HT-29 (cell line): ENCODE data around the gene PYCR2. TPM values are rescaled to one million over a fixed set of nuclear protein-coding genes. Genes with fewer than 3 reads are reported as not detected.
"Not testable (repeated sequence)": the region's sequence is repeated elsewhere in the genome, so short reads cannot be mapped to it uniquely, and the experiment has no call there.

Source experiments
- DNase-seq: peaks from one replicate; pipeline ENCODE4 v3.0.0-alpha.2; 2015; ENCODE audit warnings: low spot score
- total RNA-seq: library from RNA; depleted of rRNA; stranded (reverse); fragments of >200 nt; shearing (Covaris generic); gene quantifications from 2 replicates; pipeline ENCODE4 v1.2.3, GENCODE V29; 2014

PYCR2 gene
- total RNA-seq, 1 experiment from 2014 or later = 60.6 TPM

DNA sequence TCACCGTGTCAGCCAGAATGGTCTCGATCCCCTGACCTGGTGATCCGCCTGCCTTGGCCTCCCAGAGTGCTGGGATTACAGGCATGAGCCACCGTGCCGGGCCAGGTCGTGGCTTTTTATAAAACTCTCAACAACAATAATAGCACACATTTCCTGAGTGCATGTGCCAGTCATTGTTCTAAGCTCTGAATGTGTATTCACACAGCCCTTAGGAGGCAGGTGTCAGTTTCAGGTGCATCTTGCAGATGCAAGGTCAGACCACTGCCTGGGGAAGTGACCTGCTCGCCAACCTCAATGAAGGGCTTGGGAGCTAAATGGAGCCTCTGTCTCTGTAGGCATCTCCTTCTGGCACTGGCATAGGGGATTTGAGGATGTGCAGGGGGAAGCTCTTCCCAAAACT lies 18.5 kb upstream of the PYCR2 start:
- no peak for DNase-seq

GRCh38 chr1:225941942-225942222 lies 17.8 kb upstream of the PYCR2 start:
- DNase-seq = no peak

DNA sequence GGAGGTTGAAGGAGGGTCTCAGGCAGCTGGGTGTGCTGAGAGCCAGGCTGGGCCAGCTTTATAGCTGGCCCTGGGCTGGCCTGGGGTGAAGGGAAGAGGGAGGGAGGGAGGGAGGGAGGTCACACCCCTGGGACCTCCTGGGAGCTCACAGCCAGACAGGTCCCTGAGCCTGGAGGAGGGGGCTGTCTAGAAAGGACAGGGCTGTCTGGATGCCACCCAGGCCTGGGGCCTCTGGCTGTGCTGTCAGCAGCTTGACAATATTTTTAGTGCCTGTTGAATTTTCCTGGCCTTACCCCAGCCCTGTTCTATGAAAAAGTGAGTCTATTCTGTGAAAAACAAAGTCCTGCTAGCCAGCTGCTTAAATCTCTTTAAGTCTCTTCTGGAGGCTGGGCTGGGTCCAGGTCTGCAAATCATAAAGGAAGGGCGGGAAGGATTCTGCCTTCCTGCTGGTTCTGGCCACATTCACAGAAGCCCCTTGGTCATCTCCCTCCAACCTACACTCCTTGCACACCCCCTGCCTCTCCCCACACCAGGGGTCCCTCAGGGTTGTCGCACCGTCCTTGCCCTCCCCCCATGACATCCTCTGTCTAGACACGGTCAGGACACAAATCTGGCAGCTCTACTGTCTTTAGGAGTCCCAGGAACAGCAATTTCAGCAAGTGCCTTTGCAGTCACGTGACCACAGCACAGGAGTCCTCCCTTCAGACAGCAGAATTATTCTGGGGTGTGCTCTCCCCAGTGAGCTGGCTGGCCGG lies 17.3 kb upstream of the PYCR2 start, which contains the start of gene LEFTY2:
Gene LEFTY2 (minus strand): TSS at position 34 of the 755 bp plus-strand sequence. CDS start 80 bp downstream, outside the sequence.
- no peak for DNase-seq

DNA sequence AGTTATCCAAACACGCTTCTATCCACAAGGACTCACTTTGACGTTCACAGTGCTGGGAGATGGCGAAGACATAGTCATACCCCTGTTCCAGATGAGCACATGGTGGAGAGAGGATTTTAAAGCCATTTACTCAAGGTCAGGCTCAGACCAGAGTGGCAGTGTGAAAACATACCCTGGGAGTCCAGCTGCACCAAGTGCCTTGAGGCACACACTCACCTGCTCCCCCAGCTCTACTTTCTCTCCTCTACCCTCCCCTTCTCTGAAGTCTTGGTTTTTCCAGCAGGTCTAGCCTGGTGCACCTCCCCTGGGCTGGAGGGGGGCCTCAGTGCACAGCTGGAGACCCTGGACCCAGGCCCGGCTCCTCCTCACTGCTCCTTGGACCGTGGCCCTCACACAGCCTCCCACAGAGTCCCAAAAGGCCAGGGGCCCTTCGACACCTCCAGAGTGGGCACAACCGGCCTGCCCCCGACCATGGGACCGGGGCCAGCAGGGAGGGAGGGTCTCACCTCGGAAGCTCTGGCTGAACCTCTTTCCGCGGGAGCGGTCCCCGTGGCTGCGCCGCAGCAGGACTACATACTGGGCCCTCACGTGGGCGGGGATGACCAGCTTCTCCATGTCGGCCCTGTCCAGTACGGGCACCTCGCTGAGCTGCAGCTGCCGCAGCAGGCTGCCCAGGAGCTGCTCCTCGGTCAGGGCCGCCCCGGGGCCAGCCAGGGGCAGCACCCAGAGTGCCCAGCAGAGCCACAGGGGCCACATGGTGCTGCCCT lies 16.5 kb upstream of the PYCR2 start:
- DNase-seq = no peak

- DNase-seq = not testable (repeated sequence)
These were observed 15.9 kb upstream of the PYCR2 start for GRCh38 chr1:225939939-225940310.

- DNase-seq = not testable (repeated sequence)
These were observed 15.3 kb upstream of the PYCR2 start for GRCh38 chr1:225939097-225939938.

DNA sequence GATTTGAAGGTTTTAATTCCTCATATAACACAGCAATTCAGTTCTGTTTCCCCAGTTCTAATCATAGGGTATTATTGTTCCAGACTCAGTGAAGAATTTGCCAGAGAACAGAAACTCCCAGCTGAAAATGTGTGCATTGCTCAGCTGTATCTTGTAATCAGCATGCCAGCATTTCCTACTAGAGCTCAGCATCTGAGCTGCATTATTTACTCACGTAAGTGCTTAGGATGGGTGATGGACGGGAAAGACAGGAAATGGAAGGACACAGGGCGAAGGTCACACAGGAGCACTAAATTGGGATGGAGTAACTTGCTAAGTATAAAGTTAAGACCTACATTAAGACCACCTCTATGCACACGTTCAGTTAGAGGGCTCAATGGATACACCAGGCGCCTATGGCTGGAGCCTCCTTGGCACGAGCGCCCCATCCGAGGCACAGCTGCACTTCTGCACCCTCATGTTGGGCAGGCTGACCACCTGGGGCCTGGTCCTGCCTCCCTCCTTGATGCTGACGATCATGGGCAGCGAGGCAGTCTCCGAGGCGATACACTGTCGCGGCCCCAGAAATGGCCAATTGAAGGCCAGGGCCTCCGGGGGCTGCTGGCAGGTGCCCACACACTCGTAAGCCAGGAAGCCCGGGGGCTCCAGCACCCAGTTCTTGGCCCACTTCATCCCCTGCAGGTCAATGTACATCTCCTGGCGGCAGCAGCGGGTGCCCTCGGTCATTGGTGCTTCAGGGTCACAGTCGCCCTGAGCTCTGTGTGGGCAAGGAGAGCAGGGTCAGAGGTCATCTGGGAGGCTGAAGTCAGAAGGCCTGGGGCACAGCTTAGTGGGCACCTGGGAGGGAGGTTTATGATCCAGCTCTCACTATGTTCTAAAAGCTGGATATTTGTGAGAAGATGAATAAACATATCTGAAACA lies 13.3 kb upstream of the PYCR2 start:
- no peak for DNase-seq

- no peak for DNase-seq
These were observed 12.5 kb upstream of the PYCR2 start for GRCh38 chr1:225936523-225936922.

DNA sequence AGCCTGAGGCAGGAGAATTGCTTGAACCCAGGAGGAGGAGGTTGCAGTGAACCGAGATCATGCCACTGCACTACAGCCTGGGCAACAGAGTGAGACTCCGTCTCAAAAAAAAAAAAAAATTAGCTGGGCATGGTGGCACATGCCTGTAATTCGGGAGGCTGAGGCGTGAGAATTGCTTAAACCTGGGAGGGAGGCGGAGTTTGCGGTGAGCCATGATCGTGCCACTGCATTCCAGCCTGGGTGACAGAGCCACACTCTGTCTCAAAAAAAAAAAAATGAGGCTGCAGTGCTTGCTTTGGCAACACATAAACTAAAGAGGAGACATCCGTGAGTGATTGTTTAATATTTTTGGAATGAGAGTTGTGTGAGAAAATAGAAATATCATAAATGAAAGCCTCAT lies 12.0 kb upstream of the PYCR2 start:
- DNase-seq = not testable (repeated sequence)

DNA sequence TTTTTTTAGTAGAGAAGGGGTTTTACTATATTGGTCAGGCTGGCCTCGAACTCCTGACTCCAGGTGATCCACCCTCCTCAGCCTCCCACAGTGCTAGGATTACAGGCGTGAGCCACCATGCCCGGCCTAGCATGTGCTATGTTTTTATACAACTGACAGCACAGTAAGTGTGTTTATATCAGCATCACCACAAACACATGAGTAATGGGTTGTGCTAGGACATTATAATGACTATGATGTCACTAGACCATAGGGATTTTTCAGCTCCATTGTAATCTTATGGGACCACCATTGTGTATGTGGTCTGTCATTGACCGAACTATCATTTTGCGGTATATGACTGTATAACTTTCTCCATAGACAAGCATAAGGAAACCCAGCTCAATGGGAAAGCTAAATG lies 10.7 kb upstream of the PYCR2 start:
- DNase-seq = no peak

DNA sequence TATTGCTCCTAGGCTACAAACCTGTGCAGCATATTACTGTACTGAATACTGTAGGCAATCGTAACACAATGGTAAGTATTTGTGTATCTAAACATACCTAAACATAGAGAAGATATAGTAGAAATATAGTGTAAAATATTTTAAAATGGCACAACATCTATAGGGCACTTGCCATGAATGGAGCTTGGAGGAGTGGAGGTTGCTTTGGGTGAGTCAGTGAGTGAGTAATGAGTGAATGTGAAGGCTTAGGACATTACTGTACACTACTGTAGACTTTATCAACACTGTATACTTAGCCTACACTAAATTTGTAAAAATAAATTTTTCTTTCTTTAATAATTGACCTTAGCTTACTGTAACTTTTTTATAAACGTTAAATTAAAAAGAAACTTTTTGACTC lies 9.0 kb upstream of the PYCR2 start:
- no peak for DNase-seq

GRCh38 chr1:225931270-225932136 lies 7.5 kb upstream of the PYCR2 start:
- no peak for DNase-seq

DNA sequence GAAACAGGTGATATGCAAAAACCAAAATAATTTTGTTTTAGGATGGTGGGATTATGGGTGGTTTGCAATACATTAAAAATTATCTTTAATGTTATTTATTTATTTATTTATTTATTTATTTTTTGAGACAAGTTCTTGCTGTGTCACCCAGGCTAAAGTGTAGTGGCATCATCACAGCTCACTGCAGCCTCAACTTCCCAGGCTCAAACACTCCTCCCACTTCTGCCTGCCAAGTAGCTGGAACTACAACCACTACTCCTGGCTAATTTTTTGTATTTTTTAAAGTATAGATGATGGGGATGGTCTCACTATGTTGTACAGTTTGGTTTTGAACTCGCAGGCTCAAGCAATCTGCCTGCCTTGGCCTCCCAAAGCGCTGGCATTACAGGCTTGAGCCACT lies 6.5 kb upstream of the PYCR2 start:
- no peak for DNase-seq

DNA sequence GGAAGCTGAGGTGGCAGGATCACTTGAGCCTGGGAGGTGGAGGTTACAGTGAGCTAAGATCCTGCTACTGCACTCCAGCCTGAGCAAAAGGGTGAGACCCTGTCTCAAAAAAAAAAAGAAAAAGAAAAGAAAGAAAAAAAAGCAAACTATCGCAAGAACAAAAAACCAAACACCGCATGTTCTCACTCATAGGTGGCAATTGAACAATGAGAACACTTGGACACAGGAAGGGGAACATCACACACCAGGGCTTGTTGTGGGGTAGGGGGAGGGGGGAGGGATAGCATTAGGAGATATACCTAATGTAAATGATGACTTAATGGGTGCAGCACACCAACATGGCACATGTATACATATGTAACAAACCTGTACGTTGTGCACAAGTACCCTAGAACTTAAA lies 5.4 kb upstream of the PYCR2 start:
- not testable (repeated sequence) for DNase-seq

DNA sequence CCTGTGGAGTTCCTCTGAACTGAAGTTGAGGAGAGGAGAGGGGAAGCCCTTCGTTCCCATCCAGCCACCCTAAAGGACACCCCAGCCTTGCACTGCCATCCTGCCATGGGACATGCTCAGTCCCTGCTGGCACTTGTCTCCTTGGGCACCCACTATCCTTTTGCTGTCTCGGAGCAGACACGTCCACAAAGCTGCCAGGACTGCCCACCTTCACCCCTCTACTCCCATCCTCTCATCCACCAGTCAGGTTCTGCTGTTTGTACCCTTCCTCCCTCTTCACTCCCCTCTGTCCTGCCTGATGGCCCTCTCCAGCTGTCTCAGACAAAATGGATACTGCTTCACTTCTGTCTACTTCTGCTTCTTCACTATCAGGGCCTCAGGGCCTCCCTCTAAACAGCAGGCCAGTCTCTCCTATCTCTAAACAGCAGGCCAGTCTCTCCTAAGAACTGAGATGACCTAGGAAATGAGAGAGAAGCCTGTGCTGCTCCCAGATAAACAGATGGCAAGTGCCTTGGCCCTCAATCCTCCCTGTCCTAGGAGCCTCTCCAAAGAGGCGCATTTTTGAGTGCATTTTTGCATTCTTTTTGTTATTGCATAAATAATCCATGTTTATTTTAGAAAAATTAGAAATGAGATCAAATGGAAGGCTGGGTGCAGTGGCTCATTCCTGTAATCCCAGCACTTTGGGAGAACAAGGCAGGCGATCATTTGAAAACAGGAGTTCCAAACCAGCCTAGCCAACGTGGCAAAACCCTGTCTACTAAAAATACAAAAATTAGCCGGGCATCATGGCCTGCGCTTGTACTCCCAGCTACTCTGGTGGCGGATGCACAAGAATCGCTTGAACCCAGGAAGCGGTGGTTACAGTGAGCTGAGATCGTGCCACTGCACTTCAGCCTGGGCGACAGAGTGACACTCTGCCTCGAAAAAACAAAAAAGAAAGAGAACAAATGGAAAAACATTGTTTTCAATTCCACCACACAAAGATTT lies 4.4 kb upstream of the PYCR2 start:
- no peak for DNase-seq

DNA sequence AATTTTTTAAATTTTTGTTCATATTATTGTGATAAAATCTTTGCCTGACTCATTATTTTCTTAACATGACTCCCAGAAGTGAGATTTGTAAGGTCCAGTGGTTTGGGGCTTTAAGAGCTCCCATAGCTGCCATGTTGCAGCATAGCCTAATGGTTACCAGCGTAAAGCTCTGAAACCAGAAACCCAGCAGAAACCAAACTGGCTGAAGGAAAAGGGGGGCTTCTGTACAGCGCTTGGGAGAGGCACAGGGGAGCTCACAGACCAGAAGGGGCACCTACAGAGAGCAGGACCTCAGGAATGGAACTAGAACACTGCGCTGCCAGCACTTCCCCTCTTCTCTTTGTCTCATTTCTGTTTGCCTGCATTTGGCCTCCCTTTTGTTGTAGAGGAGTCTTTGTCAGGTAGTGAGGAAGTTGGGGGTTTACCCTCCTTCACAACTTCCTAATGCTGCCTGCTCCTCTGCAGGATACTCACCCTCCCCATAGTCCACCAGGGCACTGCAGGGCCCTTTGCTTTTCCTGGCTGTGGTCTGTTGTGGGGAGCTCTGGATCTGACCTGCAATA lies 2.6 kb upstream of the PYCR2 start:
- DNase-seq = no peak

GRCh38 chr1:225923381-225923691 lies 714 bp downstream of the PYCR2 start:
- no peak for DNase-seq

GRCh38 chr1:225921734-225922709 lies 2.0 kb downstream of the PYCR2 start:
- no peak for DNase-seq
